Central memory CD4-positive, alpha-beta T cell (primary cell): ENCODE data around the gene CHEK1.

Experiments
- DNase-seq: peaks from one replicate; pipeline ENCODE4 v3.0.0; 2022

Gene CHEK1

DNA sequence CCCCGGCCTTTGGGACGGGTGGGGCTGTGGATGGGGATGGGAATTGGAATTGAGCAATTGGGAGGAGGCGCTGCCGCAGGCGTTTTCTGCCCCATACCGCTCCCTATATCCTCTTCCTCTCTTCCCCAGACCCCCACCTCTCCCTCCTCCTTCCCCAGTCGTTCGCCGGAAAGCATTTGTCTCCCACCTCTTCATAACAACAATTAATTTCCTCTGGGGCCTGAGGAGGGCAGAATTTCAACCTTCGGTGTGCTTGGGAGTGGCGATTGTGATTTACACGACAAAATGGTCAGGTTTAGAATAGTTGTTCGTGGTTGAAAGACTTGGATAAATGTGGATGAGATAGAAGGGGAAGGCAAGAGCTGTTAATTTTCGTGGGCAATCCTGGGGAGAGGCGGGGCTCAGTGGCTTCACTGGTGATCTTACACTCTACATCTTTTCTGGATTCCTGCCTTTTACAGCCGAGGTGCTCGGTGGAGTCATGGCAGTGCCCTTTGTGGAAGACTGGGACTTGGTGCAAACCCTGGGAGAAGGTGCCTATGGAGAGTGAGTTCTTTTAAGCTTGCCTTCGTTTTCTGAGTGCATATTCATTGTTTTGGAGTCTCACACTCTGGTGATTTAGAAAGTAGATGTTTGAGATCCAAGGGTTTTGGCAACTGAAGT, 1.5 kb downstream of the CHEK1 start:
- DNase-seq = peak; percentile 36

GRCh38 chr11:125627236-125627910, 2.4 kb downstream of the CHEK1 start:
- no peak for DNase-seq

DNA sequence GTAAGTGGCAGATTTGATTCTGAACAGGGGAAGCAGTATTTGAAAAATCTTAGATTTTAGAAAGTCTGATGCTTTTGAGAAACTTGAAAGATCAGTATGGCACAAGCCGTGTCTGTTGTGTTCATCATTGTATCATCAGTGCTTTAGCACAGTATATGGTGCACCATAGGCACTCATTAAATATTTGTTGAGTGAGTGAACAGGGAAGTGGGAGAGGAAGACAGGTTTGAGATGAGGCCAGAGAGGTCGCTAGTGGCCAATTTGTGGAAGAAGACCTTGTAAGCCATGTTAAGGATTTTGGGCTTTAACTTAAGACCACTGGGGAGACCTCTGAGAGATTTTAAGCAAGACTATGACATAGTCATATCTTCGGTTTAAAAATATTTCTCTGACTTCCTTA, 12.9 kb downstream of the CHEK1 start:
- no peak for DNase-seq

DNA sequence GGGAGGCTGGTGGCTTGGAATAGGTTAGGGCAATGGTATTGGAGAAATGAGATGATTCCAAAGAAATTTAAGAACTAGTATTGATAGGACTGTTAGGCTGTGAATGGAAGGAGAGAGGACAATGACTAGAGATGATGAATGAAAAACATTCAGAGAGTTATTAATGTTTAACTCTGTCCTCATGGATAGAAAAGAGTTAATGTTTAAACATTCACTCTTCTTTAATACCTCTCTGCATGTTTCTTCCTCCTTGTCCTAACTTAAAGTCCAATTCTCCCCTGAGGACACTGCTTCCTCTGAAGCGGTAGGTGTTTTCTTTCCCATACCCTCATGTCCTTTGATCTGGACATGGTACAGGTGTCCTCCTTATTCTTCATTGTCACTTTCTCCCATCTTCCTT, 13.4 kb downstream of the CHEK1 start:
- DNase-seq = no peak

GRCh38 chr11:125645871-125646270, 20.9 kb downstream of the CHEK1 start:
- no peak for DNase-seq

DNA sequence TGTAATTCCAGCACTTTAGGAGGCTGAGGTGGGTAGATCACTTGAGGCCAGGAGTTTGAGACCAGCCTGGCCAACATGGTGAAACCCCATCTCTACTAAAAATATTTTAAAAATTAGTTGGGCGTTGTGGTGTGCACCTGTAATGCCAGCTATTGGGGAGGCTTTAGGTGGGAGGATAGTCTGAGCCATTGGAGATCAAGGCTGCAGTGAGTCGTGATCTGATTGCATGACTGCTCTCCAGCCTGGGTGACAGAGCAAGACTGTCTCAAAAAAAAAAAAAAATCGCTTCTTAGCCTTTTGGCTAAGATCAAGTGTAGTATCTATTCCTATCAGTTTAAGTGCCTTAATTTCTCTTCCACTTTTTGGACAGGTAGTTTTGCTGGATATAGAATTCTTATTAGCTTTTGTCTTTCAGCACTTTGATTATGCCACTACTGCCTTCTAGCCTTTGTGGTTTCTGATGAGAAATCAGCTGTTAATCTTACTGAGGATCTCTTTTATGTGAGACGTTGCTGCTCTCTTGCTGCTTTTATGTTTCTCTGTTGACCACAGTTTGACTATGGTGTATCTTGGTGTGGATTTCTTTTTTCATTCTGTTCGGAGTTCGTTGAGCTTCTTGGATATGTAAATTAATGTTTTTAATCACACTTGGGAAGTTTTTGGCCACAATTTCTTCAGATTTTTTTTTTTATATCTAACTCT, 24.7 kb downstream of the CHEK1 start:
- peak; percentile 12 for DNase-seq

- DNase-seq = no peak
These were observed 37.7 kb downstream of the CHEK1 start for GRCh38 chr11:125662689-125663088.

GRCh38 chr11:125663910-125664309, 38.9 kb downstream of the CHEK1 start:
- no peak for DNase-seq

GRCh38 chr11:125667151-125667550, 42.2 kb downstream of the CHEK1 start:
- no peak for DNase-seq

DNA sequence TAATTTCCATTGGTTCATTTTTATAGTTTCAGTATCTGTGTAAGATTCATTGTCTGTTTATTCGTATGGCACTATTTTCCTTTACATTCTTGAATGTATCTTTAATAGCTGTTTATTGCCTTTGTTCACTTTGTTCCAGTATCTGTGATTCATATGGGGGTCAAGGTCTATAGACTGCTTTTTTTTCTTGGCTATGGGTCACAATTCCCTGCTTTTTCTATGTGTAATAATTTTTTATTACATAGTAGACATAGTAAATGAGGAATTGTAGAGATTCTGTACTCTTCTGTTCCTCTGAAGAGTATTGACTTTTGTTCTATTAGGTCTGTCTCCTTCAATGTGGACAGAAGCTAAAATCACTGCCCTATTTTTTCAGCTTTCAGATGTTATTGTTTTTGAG, 45.2 kb downstream of the CHEK1 start:
- DNase-seq = no peak

- no peak for DNase-seq
These were observed 46.6 kb downstream of the CHEK1 start for GRCh38 chr11:125671561-125671960.

GRCh38 chr11:125674210-125674609, 49.2 kb downstream of the CHEK1 start:
- DNase-seq = no peak

GRCh38 chr11:125675196-125675595, 50.2 kb downstream of the CHEK1 start:
- DNase-seq = no peak

DNA sequence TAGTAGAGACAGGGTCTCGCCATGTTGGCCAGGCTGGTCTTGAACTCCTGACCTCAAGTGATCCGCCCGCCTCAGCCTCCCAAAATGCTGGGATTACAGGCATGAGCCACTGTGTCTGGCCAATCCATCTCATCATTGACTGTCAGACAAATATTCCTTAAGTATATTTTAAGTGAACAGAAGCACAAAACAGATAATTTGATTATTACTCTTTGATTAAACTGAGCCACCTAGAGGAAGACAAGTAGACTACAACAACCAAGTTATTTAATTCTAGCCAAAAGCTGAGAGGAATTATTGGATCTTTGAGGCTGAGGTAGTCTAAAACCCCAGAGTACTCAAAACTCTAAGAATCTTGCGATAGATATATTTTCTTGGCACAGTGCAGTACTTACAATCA, 54.4 kb downstream of the CHEK1 start:
- DNase-seq = no peak

- DNase-seq = no peak
These were observed 54.9 kb downstream of the CHEK1 start for GRCh38 chr11:125679837-125680236.

DNA sequence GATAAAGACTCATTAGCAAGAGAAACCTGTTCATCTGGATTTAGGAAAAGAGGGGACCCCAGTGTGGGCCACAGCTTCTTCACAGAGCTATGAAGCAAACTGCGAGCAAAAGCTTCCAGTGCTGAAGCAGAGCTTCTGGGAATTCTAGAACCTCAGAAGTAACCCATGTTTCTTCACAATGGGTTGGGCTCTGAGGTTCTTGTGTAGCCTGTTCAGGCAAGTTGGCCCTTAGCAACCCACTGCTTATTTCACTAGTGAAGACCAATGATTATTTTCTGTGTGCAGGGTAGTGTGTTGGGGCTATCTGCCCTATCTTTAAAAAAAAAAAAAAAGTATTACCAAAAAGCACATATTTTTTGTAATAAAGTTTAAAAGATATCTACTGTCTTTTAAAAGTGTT, 55.8 kb downstream of the CHEK1 start, which contains the start of gene ACRV1:
ACRV1 (minus strand) TSS at position 101 of the 400 bp plus-strand sequence; CDS start at position 34, 67 bp downstream.
- no peak for DNase-seq

- no peak for DNase-seq
These were observed 60.3 kb downstream of the CHEK1 start for GRCh38 chr11:125685228-125685627.

GRCh38 chr11:125688066-125688465, 63.1 kb downstream of the CHEK1 start:
- no peak for DNase-seq

DNA sequence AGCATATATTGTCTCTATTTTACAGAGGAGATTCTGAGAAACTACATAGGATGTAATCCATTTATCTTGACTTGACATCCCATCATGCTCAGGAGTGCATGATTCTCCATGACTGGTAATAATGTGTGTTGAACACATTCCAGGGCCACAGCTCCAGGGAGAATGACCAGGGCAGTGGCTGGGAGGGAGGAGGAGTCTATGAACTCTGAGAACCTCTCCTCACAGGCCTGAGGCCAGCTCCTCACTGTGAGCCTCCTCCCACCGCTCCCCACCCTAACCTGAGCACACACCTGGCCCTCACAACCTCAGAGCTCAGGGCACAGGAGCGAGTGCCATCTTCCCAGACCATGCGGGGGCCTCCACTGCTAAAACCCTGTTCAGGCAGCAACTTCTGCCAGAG, 63.7 kb downstream of the CHEK1 start:
- DNase-seq = no peak

GRCh38 chr11:125689274-125689859, 64.4 kb downstream of the CHEK1 start:
- no peak for DNase-seq

- no peak for DNase-seq
These were observed 65.0 kb downstream of the CHEK1 start for GRCh38 chr11:125690006-125690405.

GRCh38 chr11:125692887-125693286, 67.9 kb downstream of the CHEK1 start:
- DNase-seq = no peak

- DNase-seq = no peak
These were observed 70.0 kb downstream of the CHEK1 start for GRCh38 chr11:125694951-125695350.
